Neural crest cell (in vitro differentiated cells): ENCODE measurements around the gene PDCD1LG2. TPM values are rescaled to one million over a fixed set of nuclear protein-coding genes. Genes with fewer than 3 reads are reported as not detected.

ENCODE experiments used
- DNase-seq: peaks from one replicate; pipeline ENCODE4 v3.0.0; 2021; ENCODE audit warnings: low read depth, mixed read lengths, low spot score
- H3K27ac Mint-ChIP-seq: one replicate; pipeline ENCODE4 v1.8.0; 2021; ENCODE audit warnings: mild to moderate bottlenecking, mixed read lengths; ENCODE audit not compliant: unreplicated experiment
- H3K27me3 Mint-ChIP-seq: 2 replicates; pipeline ENCODE4 v1.8.0; 2021; ENCODE audit warnings: low read depth, mild to moderate bottlenecking, mixed read lengths
- H3K36me3 Mint-ChIP-seq: 2 replicates; pipeline ENCODE4 v1.8.0; 2021; ENCODE audit warnings: low read depth, mild to moderate bottlenecking, mixed read lengths
- H3K4me1 Mint-ChIP-seq: 2 replicates; pipeline ENCODE4 v1.8.0; 2021; ENCODE audit warnings: mixed read lengths
- H3K4me3 Mint-ChIP-seq: one replicate; pipeline ENCODE4 v1.8.0; 2021; ENCODE audit warnings: mild to moderate bottlenecking, mixed read lengths
- H3K9me3 Mint-ChIP-seq: 2 replicates; pipeline ENCODE4 v1.8.0; 2021; ENCODE audit warnings: mixed read lengths
- CTCF ChIP-seq: fragments of 200-600 bp; sonication (generic); conservative IDR thresholded peaks from 2 replicates; pipeline ENCODE4 v1.5.0; 2021; ENCODE audit warnings: antibody characterized with exemption, mild to moderate bottlenecking
- total RNA-seq: library from RNA; stranded (reverse); gene quantifications from 2 replicates; pipeline ENCODE4 v1.2.1, GENCODE V29; 2021

PDCD1LG2 gene
- total RNA-seq, 1 donor from 2014 or later: not detected

GRCh38 chr9:5511476-5511875, 1.1 kb downstream of the PDCD1LG2 start:
- no peaks in the 10 kb centered on the region for H3K4me1 Mint-ChIP-seq

GRCh38 chr9:5511935-5512580, 1.7 kb downstream of the PDCD1LG2 start:
- no peak for TF ChIP-seq CTCF
- Mint-ChIP-seq H3K27me3 (no peaks in the 10 kb centered on the region), H3K36me3 (no peaks in the 10 kb centered on the region), H3K4me1 (no peaks in the 10 kb centered on the region), H3K9me3 (peaks cover 5% of the 10 kb centered on the region), H3K4me3 (no peak overlapping the region), H3K27ac (no peak overlapping the region)
- DNase-seq: no peak

More at GRCh38 chr9:5511476-5511875, 1.1 kb downstream of the PDCD1LG2 start:
- Mint-ChIP-seq H3K27ac (no peak overlapping the region), H3K9me3 (peaks cover 9% of the 10 kb centered on the region), H3K27me3 (no peaks in the 10 kb centered on the region), H3K36me3 (no peaks in the 10 kb centered on the region), H3K4me3 (no peak overlapping the region)
- no peak for TF ChIP-seq CTCF
- no peak for DNase-seq

GRCh38 chr9:5512658-5513452, 2.5 kb downstream of the PDCD1LG2 start:
- Mint-ChIP-seq H3K27ac (no peak overlapping the region), H3K36me3 (no peaks in the 10 kb centered on the region), H3K9me3 (peaks cover 3% of the 10 kb centered on the region), H3K4me1 (no peaks in the 10 kb centered on the region), H3K4me3 (no peak overlapping the region), H3K27me3 (no peaks in the 10 kb centered on the region)
- DNase-seq: no peak
- no peak for TF ChIP-seq CTCF

- Mint-ChIP-seq H3K27ac (no peak overlapping the region), H3K27me3 (no peaks in the 10 kb centered on the region), H3K4me1 (no peaks in the 10 kb centered on the region), H3K9me3 (no peaks in the 10 kb centered on the region), H3K4me3 (no peak overlapping the region), H3K36me3 (no peaks in the 10 kb centered on the region)
- no peak for DNase-seq
- TF ChIP-seq CTCF: no peak
Measured at GRCh38 chr9:5513966-5514616, 3.8 kb downstream of the PDCD1LG2 start.

GRCh38 chr9:5514617-5515260, 4.4 kb downstream of the PDCD1LG2 start:
- TF ChIP-seq CTCF: no peak
- Mint-ChIP-seq H3K9me3 (no peaks in the 10 kb centered on the region), H3K4me3 (no peak overlapping the region), H3K36me3 (no peaks in the 10 kb centered on the region), H3K27ac (no peak overlapping the region), H3K27me3 (no peaks in the 10 kb centered on the region), H3K4me1 (no peaks in the 10 kb centered on the region)
- no peak for DNase-seq
